GM12865 (cell line): ENCODE data around the gene CBLL2.

Source experiments
- DNase-seq: peaks from one replicate; pipeline ENCODE4 v3.0.0; 2010; ENCODE audit warnings: low read depth
- H3K4me3 ChIP-seq: 2 replicates; pipeline ENCODE4 v1.5.1; 2011; ENCODE audit warnings: mild to moderate bottlenecking, low read depth, low read length, control low read depth
- CTCF ChIP-seq: IDR thresholded peaks from 2 replicates; pipeline ENCODE4 v1.5.1; 2011; ENCODE audit warnings: low read length, control low read depth, low read depth, inconsistent platforms; ENCODE audit not compliant: insufficient read depth; ENCODE audit errors: missing control alignments

CBLL2 gene

GRCh38 chrX:22272613-22273012, at the start of gene CBLL2:
Gene CBLL2 (plus strand): TSS chrX:22272913. CDS start chrX:22272992, 79 bp downstream.
- no peak for TF ChIP-seq CTCF
- no peak for DNase-seq

GRCh38 chrX:22234380-22234779, 38.3 kb upstream of the CBLL2 start:
- DNase-seq, result no peak
- TF ChIP-seq CTCF, result no peak

More at GRCh38 chrX:22272613-22273012, at the start of gene CBLL2:
- no peak within 1 kb of the TSS for H3K4me3 ChIP-seq

GRCh38 chrX:22237479-22237878, 35.2 kb upstream of the CBLL2 start:
- H3K4me3 ChIP-seq, result no peak overlapping the region
- no peak for DNase-seq
- TF ChIP-seq CTCF, result no peak

More at GRCh38 chrX:22234380-22234779, 38.3 kb upstream of the CBLL2 start:
- no peak overlapping the region for H3K4me3 ChIP-seq

- TF ChIP-seq CTCF, result no peak
- no peak for DNase-seq
- no peak overlapping the region for H3K4me3 ChIP-seq
These were observed 26.1 kb upstream of the CBLL2 start for GRCh38 chrX:22246620-22247019.

GRCh38 chrX:22247169-22247568, 25.5 kb upstream of the CBLL2 start:
- H3K4me3 ChIP-seq, result no peak overlapping the region
- TF ChIP-seq CTCF, result no peak
- no peak for DNase-seq

- H3K4me3 ChIP-seq, result no peak overlapping the region
- DNase-seq, result no peak
- no peak for TF ChIP-seq CTCF
These were observed 24.3 kb upstream of the CBLL2 start for GRCh38 chrX:22248401-22248800.

GRCh38 chrX:22249371-22249770, 23.3 kb upstream of the CBLL2 start:
- no peak for DNase-seq
- no peak overlapping the region for H3K4me3 ChIP-seq
- no peak for TF ChIP-seq CTCF
